Mucosa of gallbladder (tissue), 1 donor: Measurements from ENCODE around the gene COX20. TPM values are rescaled to one million over a fixed set of nuclear protein-coding genes. Genes with fewer than 3 reads are reported as not detected.
"Not testable (repeated sequence)": the region's sequence is repeated elsewhere in the genome, so short reads cannot be mapped to it uniquely, and the experiment has no call there.

Experiments used
- DNase-seq: peaks from one replicate; pipeline ENCODE4 v3.0.0-alpha.2; 2020; ENCODE audit warnings: low spot score
- total RNA-seq: library from RNA; stranded (reverse); gene quantifications from one replicate; pipeline ENCODE4 v1.2.1, GENCODE V29; 2021
- donor health status: DM: no; HTN: no; CAD: no.

Gene COX20
- total RNA-seq, 1 donor from 2014 or later: 27.5 TPM

- DNase-seq: no peak
These were observed 12.6 kb upstream of the COX20 start for GRCh38 chr1:244822878-244823277.

- no peak for DNase-seq
These were observed 8.7 kb upstream of the COX20 start for GRCh38 chr1:244826712-244827111.

GRCh38 chr1:244830639-244831038, 4.8 kb upstream of the COX20 start:
- no peak for DNase-seq

DNA sequence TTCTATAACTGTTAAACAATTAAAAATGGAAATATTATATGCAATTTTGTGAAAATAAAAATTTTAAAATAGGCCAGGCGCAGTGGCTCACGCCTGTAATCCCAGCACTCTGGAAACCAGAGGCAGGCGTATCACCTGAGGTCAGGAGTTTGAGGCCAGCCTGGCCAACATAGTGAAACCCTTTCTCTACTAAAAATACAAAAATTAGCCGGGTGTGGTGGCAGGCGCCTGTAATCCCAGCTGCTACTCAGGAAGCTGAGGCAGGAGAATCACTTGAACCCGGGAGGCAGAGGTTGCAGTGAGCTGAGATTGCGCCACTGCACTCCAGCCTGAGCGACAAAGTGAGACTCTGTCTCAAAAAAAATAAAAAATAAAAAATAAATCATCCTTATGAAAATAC, 2.2 kb upstream of the COX20 start:
- not testable (repeated sequence) for DNase-seq

DNA sequence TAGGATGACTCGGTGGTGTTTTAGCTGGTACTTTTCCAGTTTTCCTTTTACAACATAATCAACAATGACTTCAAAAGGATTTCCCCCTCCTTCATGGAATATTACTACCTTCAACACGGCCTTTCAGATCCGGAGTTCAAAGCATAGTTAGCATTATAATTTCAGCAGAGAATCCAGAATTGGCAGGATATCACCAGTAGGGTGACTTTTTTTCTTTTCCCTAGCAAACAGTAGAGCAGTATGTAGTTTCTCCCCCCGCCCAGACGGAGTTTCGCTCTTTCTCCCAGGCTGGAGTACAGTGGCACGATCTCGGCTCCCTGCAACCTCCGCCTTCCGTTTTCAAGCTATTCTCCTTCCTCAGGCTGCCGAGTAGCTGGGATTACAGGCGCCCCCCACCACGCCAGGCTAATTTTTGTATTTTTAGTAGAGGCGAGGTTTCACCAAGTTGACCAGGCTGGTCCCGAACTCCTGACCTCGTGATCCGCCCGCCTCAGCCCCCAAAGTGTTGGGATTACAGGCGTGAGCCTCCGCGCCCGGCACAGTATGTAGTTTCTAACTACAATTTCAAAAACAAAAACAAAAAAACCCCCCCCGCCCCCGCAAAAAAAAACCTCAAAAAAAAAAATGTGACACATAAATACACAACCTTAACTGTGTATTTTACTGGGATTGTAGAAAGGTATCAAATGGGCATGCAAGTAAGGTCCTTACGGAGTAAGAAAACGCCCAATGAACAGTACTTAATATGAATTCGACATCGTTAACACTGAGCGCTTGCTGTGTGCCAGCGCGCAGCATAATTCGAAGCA, 1.5 kb upstream of the COX20 start:
- DNase-seq: peak; percentile 45

DNA sequence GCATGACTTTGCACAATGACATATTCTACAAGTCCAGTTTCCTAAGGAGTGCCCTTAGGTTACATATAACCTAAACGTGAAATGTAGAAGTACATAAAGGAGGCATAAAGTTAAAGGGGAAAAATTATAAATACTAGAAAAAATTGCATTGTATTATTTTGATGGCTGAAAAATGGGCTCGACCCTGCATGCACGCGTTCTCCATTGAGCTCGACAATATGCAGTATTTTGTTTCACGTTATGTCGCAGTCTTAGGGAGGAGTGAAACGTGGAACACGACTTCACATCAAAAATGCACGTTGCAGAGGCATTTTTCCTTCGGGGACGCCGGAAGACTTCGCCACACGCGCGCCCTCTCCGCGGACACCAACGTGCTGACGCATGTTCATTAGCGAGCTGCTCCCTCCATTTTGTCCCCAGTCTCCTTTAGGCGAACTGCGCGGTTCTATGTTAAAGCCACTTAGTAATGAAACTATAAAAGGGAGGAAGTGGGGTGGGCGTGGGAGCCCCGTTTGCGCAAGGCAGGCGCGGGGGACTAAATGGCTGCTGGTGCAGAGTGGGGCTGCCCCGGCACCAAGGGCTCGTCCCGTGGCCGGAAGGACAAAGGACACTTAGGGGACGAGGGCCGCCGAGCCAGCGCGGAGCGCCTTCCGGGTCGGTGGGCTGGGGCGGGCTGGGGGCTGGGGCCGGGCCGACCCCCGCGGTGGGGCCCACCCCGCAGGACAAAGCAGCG, 749 bp upstream of the COX20 start:
- DNase-seq: peak; percentile 88

GRCh38 chr1:244836135-244836521, 670 bp downstream of the COX20 start:
- no peak for DNase-seq

- no peak for DNase-seq
These were observed 1.1 kb downstream of the COX20 start for GRCh38 chr1:244836584-244836983.

DNA sequence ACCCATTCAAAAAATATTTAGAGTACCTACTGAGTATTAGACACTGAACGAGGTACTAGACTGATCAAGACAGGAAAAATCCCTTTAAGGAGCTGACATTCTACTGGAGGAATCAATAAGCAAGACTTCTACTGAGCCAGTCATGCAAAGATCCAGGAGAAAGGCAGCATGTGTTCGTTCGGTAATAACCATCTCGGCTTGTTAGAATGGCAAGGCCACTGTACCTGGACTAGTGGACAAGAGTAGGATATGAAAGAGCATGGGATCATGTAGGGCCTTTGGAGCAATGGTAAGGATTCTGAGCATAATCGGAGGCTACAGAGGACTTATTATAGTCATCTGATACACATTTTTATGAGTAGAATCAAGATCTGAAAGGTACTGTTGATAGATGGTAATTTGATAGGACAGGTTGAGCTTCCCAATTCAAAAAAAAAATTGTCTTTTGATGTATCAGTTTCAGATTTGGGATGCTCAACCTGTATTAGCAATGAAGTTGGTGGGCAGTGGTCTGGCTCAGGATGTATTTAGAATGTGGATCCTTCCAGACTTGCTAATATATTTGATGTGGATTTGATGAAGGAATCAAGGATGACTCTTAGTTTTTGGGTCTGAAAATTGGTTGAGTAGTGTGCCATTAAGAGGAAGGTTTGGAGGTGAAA, 2.3 kb downstream of the COX20 start:
- no peak for DNase-seq

DNA sequence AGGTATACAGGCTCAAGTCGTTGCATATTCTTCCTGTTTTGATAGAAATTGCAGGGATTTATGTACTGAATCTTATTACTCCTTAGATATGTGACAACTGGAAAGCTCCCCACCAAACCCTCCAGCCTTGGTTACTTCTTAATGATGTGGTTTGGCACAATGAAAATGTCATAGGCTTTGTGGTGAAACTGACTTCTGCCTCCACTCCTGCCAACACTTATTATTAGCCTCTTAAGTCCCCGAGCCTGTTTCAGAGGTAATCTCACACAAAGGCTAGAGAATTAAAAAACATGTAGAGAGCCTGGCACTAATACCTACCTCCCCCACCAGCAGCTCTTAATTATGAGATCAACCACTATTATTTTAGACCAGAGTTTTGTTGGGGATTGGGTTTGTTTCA, 4.2 kb downstream of the COX20 start:
- DNase-seq: no peak

GRCh38 chr1:244840219-244840794, 4.8 kb downstream of the COX20 start:
- DNase-seq: no peak

DNA sequence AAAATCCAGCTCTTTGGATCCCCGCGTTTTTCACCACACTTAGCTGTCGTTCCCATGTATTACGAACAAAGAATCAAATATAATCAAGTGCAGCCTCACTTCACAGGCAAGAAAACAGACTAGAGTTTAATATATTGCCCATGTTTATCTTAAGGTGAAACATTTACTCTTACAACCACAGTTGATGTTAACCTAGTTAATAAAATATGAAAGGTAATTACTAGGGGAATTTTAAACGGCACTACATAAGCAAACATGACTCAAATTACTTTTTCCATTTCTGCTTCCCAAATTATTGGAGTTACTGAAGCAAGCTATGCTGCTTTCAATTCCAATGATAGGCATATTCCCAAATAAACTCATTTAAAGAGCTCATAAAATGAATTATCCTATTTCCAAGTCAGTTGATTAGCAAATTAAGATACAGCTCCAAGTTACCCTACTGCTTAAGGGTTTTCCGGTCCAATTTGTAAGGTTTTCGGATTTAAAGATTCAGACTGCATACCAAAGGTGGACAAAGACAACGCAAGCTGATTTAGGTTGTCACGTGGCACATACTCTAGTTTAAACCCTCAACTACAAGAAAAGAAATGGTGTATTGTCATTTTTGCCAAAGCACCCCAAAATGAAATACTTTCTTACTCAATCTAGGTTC, 5.9 kb downstream of the COX20 start:
- no peak for DNase-seq

DNA sequence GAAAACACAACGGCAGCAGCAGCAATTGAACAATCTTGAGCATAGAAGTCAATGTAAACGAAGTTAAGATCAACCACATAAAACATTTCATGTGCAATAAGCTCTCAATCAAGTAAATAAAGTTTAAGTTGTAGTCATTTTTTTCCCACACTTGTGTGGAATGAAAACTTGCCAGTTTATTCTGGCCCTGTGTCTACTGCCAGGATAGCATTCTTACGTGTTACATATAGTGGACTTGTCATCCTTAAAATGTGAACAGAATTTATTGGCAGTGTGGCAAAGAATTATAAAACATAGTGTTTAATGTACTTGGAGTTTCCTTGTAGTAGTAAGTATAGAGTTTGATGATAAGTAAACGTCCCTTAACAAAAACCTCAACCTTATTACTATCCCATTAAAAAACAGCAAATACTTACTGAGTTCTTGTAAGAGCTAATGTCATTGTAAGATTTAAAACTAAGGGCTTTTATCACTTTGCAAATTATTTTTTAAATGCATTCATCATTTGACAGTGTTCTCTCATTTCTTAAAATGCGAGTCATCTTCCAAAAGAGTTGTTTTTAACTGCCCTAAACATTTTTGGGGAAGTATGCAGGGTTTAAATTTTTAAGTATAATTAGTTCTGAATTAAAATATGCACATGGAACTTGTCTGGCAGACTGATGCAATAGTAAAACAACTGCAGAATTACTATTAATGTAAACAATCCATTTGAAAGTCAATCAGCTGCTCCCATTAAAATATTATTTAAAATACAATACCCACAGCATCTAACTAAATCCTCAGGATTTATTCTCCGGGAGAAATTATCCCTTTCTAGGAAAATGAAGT, 7.9 kb downstream of the COX20 start:
- DNase-seq: no peak

- no peak for DNase-seq
These were observed 9.0 kb downstream of the COX20 start for GRCh38 chr1:244844155-244845121.

DNA sequence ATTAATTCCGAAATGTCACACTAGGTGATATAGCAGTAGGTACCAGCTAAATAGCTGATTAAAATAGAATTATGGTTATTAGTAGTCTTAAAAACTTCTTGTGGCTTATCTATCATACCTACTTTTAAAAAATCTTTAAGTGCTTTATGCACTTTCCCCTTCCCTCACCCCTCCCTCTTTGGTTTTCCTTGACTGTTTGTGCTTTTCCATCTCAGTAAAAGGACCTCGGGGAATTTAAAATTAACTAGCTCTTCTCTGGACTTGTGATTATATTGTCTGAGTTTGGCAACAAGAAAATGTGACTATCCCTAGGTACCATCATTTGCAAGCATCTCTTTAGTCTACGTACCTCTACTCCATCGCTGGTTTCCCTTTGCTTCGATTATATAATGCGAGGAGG, 11.2 kb downstream of the COX20 start:
- DNase-seq: no peak

- no peak for DNase-seq
These were observed 13.9 kb downstream of the COX20 start for GRCh38 chr1:244849189-244849866.

GRCh38 chr1:244850099-244850852, 14.8 kb downstream of the COX20 start:
- DNase-seq: no peak

GRCh38 chr1:244850896-244851295, 15.4 kb downstream of the COX20 start:
- DNase-seq: no peak
